Right ventricle myocardium superior (tissue), 1 donor: ENCODE measurements around the gene DUSP21. TPM values are rescaled to one million over a fixed set of nuclear protein-coding genes. Genes with fewer than 3 reads are reported as not detected.
A peak's percentile ranks its signal among the peaks of the same experiment; 100 is the strongest.
"Not testable (repeated sequence)": the region's sequence is repeated elsewhere in the genome, so short reads cannot be mapped to it uniquely, and the experiment has no call there.

Experiments used
- ATAC-seq: fragments of 200-7000 bp; cut with Tn5 transposase; one replicate; pipeline ENCODE4 v1.9.1; 2020; ENCODE audit warnings: mild to moderate bottlenecking; ENCODE audit not compliant: poor library complexity
- DNase-seq: peaks from one replicate; pipeline ENCODE4 v3.0.0-alpha.2; 2020
- intact Hi-C: fragments of 100-400 bp; cut with DNase I; formaldehyde crosslinking; loops from one replicate; pipeline ENCODE4 v1.11.2; 2022
- long read RNA-seq: library from polyadenylated mRNA; unstranded; transcript quantifications from one replicate; pipeline ENCODE4 v2.0.0, GENCODE V29; 2021
- total RNA-seq: library from RNA; stranded (reverse); fragmentation: NEBNext Ultra II Directional; extraction: Animal tissue kit (Norgen Biotek cat#: 25700); gene quantifications from one replicate; pipeline ENCODE4 v1.2.1, GENCODE V29; 2021
- donor health status: DM: no; HTN: yes; CAD: no; lungs with severe emphysema.

Gene DUSP21
- total RNA-seq = not detected
- long read RNA-seq = 0 reads

DNA sequence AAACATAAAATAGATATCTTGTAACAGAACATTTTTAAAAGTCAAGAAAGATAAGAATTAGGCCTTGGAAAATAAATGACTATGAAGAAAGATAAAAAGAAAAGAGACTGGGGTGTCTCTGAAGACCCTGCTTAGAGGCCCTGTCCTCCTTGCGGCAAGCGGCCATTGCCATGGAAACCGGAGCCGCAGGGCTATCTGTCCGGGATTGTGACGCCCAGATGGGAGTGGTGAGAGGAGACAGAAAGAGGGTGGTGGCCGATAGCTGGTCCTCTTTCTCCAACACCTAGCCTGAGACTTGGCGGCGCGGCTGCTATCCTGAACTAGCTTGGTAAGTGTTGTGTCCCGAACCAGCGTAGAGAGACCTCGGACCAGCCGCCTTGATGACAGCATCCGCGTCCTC, at the start of gene DUSP21:
Gene DUSP21 (plus strand): TSS at position 269 of the 400 bp plus-strand sequence. CDS start 112 bp downstream, at position 381.
- ATAC-seq = no peak
- intact Hi-C loops = no loop called here
- peak; percentile 37 for DNase-seq

DNA sequence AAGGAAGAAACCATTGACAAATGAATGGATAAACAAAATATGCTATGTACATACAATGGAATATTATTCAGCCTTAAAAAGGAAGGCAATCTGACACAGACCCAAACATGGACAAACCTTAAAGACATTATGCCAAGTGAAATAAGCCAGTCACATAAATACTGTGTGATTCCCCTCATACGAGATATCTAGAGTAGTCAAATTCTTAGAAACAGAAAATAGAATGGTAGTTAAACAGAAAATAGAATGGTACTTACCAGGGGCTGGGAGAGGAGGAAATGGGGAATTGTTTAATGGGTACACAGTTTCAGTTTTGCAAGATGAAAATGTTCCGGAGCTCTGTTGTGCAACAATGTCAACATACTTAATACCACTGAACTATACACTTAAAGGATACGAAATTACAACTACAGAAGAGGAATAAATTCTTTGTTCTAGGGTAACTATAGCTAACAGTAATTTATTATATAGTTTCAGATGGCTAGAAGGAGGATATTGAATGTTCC, 47.8 kb upstream of the DUSP21 start:
- ATAC-seq = no peak
- no peak for DNase-seq
- intact Hi-C loops = no loop called here

- ATAC-seq = no peak
- intact Hi-C loops = no loop called here
- DNase-seq = no peak
Observed at GRCh38 chrX:44802613-44803012, 41.2 kb upstream of the DUSP21 start.

DNA sequence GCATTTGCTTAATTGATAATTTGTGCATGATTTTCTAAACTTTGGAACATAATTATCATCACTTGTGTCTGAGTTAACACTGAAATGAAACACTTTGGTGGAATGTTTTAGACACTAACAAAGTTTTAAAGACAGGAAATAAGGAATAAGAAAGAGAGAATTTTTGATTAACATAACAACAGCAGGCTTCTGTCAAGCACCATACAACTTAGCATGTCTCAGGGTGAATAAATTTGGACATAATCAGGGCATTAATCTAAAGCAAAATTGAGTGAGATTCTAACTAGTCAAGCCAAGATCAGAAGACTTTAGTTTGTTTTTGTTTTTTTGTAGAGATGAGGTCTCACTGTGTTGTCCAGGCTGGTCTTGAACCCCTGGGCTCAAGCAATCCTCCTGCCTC, 28.1 kb upstream of the DUSP21 start:
- DNase-seq (no peak), ATAC-seq (no peak)
- intact Hi-C loops = no loop called here

DNA sequence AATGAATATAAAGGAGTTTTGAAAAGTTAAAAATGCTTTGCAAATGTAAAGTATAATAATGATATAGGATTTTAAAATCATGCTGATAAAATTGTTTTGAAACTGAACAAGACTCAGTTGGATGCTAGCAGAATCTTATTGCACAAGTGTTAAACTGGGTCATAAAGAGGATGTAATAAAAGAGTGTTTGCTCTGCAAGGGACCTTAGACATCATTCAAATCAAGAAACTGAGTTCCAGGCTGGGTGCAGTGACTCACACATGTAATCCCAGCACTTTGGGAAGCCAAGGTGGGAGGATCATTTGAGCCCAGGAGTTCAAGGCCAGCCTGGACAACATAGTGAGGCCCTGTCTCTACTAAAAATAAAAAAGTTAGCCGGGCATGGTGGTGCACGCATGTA, 27.5 kb upstream of the DUSP21 start:
- no peak for ATAC-seq
- no peak for DNase-seq
- intact Hi-C loops = no loop called here

DNA sequence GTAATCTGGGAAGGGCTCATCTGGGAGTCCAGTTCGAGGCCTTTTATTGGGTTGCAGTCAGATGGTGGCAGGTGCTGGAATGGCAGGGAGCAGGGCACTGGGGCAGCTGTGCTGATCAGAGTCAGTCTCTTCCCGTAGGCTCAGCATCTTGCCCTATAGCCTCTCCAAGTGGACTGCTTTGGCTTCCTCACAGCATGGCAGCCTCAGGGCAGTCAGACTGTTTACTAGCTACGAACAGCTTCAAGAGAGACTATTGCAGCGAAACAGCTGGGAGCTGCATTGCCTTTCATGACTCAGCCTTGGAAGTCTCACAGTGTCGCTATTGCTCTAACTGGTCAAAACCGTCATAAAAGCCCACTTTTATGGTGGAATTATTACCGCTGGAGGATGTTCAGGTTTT, 26.8 kb upstream of the DUSP21 start:
- no peak for DNase-seq
- intact Hi-C loops = no loop called here
- no peak for ATAC-seq

GRCh38 chrX:44822601-44823000, 21.2 kb upstream of the DUSP21 start:
- DNase-seq (no peak), ATAC-seq (no peak)
- intact Hi-C loops = no loop called here

GRCh38 chrX:44823193-44823592, 20.6 kb upstream of the DUSP21 start:
- intact Hi-C loops, ATAC-seq, DNase-seq: not testable (repeated sequence)

DNA sequence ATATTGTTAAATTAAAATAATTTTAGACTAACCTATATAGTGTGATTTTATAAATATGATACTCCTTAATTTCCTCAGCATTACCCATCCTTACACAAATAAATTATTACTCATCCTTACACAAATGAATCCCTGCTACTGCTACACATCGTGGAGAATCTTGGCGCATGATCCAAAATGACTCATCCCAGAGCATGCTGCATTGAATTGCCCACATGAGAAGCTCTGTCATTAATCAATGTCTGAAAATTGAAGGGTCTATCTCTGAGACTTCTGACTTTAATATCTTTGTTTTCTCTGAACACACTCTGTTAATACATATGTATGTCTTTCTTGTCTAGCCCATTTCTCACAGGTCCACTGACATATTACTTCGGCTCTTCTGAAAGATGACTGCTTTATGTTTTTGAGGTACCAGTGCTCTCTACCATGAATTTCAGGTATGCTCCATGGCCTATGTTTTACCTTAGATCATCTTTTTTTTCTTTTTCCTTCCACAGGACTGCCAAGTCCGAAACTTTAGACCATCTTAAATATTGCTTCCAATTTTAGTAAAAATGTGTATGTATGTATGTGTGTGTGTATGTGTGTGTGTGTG, 15.7 kb upstream of the DUSP21 start:
- DNase-seq (no peak), ATAC-seq (no peak)
- intact Hi-C loops = no loop called here

GRCh38 chrX:44829832-44830231, 14.0 kb upstream of the DUSP21 start:
- ATAC-seq = no peak
- intact Hi-C loops = no loop called here
- DNase-seq = no peak

DNA sequence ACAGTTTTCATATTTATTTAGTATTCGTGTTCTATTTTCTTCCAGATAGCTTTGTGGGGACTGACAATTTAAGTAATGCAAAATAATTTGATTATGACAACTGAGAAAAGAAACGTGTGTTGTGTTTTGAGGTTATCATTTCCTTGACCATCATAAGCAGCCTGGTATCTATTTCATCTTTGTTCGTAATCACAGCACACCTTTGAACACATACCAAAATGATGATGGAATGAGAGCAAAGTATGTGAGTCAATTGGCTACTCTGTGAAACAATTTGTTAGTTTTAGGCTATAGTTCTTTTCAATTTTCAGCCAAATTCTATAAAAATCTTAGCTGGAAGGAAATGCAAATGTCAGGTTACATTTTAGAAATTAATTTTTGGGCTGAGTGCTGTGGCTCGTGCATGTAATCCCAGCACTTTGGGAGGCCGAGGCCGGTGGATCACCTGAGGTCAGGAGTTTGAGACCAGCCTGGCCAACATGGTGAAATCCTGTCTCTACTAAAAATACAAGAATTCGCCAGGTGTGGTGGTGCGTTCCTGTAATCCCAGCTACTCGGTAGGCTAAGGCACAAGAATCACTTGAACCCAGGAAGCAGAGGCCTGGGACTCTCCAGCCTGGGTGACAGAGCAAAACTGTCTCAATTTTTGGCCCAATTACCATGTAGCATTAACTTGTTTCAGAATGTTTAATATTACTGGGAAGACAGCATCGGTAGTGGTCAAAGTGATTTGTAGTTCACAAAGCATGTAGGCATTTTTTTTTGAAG, 1.1 kb upstream of the DUSP21 start:
- intact Hi-C loops = no loop called here
- ATAC-seq = no peak

DNA sequence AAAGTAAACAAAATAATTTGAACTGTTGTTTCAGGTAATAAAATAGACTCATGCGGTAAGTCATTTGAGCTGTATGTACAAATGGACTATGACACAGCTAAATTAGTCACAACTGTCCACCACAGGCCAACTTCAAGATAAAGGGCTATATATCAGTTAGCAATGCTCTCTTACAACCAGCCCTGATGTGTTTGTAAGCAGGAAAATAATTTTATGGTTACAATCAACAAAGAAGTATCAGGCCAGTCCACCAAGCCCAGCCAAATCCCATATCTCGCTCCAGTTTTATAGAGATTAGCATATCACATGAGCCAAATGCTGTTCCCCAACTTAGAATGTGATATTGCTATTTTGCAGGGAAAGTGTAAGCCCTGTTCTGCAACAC, 511 bp upstream of the DUSP21 start:
- DNase-seq (no peak), ATAC-seq (no peak)
- intact Hi-C loops = no loop called here

More for the DNA sequence above, 1.1 kb upstream of the DUSP21 start:
- no peak for DNase-seq

- DNase-seq (no peak), ATAC-seq (no peak)
- intact Hi-C loops = no loop called here
Observed at GRCh38 chrX:44844204-44844603, 383 bp downstream of the DUSP21 start.

DNA sequence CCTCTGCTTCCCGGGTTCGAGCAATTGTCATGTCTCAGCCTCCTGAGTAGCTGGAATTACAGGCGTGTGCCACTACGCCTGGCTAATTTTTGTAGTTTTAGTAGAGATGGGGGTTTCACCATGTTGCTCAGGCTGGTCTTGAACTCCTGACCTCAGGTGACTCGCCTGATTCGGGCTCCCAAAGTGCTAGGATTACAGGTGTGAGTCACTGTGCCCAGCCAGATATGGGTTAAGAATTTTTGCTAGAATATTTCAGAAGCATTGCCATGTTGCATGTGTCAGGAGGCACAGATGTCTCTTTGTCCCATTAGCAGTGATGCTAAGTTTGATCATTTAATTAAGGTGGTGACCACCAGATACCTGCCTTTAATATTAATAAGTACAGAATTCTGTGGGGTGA, 7.1 kb downstream of the DUSP21 start:
- intact Hi-C loops, ATAC-seq, DNase-seq: not testable (repeated sequence)

DNA sequence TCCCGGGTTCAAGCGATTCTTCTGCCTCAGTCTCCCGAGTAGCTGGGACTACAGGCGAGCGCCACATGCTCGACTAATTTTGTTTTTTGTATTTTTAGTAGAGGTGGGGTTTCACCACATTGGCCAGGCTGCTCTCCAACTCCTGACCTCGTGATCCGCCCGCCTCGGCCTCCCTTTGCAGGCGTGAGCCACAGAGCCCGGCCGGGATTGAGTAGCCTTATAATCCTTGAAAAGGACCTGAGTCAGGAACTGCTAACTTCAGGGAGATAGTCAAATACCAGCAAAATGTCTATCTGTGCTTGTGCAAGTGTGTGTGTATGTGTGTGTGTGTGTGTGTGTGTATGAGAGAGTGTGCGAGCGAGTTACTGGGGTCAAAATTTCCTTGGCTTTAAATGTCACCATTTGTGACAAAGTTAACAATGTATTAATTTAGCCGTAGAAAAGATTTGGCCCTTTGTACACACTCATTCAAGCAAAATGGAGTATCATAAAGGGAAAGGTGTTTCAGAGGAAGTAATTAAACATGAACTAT, 27.4 kb downstream of the DUSP21 start:
- DNase-seq (no peak), ATAC-seq (no peak)
- intact Hi-C loops = loop anchor here (10.0 kb wide), 1 partner anchor 204 kb away; no protein-coding TSS in a partner anchor

DNA sequence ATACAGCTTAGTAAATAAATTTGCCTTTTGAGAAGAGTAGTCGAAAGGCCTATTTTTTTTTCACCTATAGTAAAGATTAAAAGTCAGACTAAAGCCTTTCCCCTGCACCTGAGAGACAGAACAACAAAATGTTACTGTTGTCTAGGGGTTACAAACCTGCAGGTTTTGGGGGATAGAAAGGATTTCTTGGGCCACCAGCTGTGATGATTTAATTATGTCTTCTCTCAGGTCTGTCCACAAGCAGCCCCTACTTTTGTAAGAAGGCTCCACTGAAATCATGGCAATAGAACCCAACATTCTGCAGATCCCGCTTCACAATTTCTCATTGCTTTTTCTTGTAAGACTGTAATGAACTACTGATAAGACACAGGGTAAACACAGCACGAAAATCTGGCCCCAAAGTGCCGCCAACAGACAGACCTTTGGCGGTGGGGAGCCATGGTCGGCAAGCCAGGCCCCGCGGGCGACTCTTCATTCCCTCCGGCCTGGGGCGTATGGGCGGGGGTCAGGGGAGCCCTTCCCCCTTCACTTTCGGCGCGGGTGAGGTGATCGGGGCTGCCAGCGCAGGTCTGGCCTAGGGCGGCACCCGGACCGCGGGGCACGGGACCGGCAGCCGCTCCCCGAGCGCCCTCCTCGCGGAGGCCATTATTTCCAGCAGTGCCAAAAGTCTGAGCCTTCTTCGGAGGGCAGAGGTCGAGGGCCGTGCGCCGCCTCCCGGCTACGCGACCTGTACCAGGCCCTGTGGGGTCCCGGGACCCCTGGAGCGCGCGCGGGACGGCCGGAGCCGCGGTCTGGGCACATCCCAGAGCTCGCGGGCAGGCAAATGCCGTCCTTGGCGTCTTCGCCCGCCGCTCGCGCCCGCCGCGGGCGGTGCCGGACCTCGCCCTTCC, 28.4 kb downstream of the DUSP21 start:
- peak; percentile 51 for ATAC-seq
- intact Hi-C loops = loop anchor here (10.0 kb wide), 1 partner anchor 203 kb away; no protein-coding TSS in a partner anchor
- DNase-seq = no peak

GRCh38 chrX:44872821-44873414, 29.1 kb downstream of the DUSP21 start, which contains the start of gene KDM6A:
KDM6A (plus strand) TSS chrX:44873188; CDS start chrX:44873552, 364 bp downstream.
- intact Hi-C loops = loop anchor here (10.0 kb wide), 1 partner anchor 202 kb away; no protein-coding TSS in a partner anchor
- DNase-seq (peak; percentile 98), ATAC-seq (peak; percentile 91)
